GM18507 (cell line): ENCODE measurements around the gene ACP4.

Source experiments
- DNase-seq: peaks from one replicate; pipeline ENCODE4 v3.0.0; 2011; ENCODE audit warnings: low read depth; ENCODE audit not compliant: insufficient read length; ENCODE audit errors: extremely low spot score
- FAIRE-seq: peaks from 2 replicates; lab custom pipeline; 2011; peaks lifted over from hg19 to GRCh38; lab: Jason Lieb, UNC

ACP4 gene

GRCh38 chr19:50836543-50837195 is 46.5 kb downstream of the ACP4 start:
- FAIRE-seq, result no peak

GRCh38 chr19:50837300-50837699 is 47.1 kb downstream of the ACP4 start:
- DNase-seq (no peak), FAIRE-seq (no peak)

More at GRCh38 chr19:50836543-50837195, 46.5 kb downstream of the ACP4 start:
- no peak for DNase-seq

- no peak for DNase-seq
These were observed 48.0 kb downstream of the ACP4 start for GRCh38 chr19:50838239-50838638.

GRCh38 chr19:50839712-50840655 is 49.8 kb downstream of the ACP4 start:
- FAIRE-seq (no peak), DNase-seq (no peak)

More at GRCh38 chr19:50838239-50838638, 48.0 kb downstream of the ACP4 start:
- peak; percentile 68 for FAIRE-seq

- no peak for FAIRE-seq
These were observed 51.9 kb downstream of the ACP4 start for GRCh38 chr19:50842130-50842529.

GRCh38 chr19:50843205-50843604 is 53.0 kb downstream of the ACP4 start:
- FAIRE-seq (no peak), DNase-seq (no peak)

More at GRCh38 chr19:50842130-50842529, 51.9 kb downstream of the ACP4 start:
- no peak for DNase-seq

GRCh38 chr19:50843701-50844221 is 53.5 kb downstream of the ACP4 start:
- no peak for FAIRE-seq
- no peak for DNase-seq

- DNase-seq (no peak), FAIRE-seq (no peak)
These were observed 54.2 kb downstream of the ACP4 start for GRCh38 chr19:50844296-50844935.
